Measurements from ENCODE around the gene MFN2.

DNA sequence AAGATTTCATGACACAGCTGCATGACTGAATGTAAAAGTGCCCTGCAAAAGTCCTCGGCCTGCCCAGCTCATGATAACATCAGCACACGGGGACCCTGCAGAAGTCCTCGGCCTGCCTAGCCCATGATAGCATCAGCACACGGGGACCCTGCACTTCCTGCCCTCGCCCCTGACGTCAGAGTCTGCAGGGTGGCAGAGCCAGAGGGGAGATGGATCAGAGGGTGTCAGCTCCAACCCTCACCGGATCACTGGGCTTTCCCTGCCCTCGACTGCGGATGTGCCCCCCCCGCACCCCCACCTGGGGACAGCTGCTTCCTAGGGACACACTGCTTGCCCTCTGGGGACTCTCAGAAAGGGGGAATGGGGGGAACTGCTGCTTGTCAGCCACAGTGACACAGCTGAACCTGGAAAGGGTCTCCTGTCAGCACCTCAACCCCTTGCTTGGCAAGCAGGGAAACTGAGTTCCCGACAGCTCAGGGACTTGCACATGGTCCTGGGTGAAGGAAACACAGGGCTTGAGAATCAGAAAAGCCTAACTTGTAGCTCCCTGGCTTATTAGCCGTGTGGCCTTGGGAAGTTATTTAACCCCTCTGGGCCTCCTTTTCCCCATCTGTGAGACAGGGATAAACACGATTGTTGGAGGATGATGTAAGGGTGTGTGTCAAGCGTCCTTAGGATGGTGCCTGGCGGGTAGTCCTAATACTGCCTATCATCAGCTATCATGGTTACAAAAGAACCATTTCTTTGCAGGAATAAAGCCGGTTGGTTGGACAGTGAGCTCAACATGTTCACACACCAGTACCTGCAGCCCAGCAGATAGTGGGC is 30.7 kb downstream of the MFN2 start:
- TF ChIP-seq POLR2A (IDR thresholded peaks at IDR 0.05; ENCODE audit: low read length) (no peak), GATA1 (IDR thresholded peaks at IDR 0.05; ENCODE audit: low read depth, low read length) (no peak)

All from erythroblast (primary cell).